NCI-H2107 treated with DMSO at 0.1 percent for 48 hours (cell line): ENCODE measurements around the gene NSMCE1.
"Not testable (repeated sequence)": the region's sequence is repeated elsewhere in the genome, so short reads cannot be mapped to it uniquely, and the experiment has no call there.

Source experiments
- DNase-seq: peaks from one replicate; lab custom pipeline; 2025; ENCODE audit not compliant: unreplicated experiment; lab: John Stamatoyannopoulos, UW

Gene NSMCE1

DNA sequence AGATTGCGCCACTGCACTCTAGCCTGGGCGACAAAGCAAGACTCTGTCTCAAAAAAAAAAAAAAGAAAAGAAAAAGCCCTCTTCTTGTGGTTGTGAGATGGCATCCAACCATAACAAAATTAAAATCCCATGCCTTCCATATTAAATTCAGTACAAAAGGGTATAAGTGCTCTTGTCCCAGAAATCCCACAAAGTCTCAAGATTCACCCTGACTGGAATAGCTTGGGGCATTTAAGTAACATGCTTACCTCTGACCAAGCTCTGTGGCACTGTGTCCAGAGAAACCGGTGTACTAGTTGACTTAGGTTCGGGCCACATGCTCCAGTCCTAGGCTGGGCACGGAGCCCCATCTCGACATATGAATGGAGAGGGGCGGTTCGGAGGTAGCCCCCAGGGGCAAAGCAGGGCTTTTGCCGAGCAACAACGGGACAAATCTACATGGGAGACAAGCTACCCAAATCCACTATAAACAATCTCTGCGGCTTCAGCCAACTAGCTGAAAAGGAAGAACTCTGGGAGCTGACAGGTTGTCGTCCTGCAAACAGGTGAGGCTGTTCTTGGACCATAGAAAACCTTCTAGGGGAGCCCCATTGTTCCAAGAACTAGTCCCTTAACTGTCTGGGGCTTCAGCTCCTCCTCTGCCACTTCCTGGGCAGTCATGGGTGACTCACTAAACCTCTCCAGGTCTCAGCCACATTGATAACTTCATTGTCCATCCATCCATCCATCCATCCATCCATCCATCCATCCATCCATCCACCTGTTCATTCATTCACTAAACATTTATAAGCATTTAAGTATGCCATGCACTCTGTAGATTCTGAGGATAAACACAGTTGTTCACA lies 34.9 kb upstream of the NSMCE1 start:
- DNase-seq = no peak

DNA sequence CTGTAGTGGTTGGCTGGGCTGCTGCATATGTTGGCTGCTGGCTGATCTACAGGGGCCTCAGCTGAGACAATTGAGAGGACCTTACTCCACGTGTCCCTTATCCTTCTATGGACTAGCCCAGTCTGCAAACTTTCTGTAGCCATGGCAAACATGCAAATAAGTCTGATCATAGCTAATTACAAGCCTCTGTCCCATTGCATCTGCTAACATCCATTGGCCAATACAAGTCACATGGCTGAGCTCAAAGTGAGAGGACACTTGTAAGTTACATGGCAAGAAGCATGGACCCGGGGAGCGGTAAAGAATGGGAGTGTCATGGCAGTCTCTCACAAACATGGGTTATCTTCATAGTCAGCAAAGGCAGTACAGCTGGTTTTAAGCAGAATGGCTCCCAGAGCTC lies 33.6 kb upstream of the NSMCE1 start:
- no peak for DNase-seq

GRCh38 chr16:27301236-27301861 lies 32.8 kb upstream of the NSMCE1 start:
- no peak for DNase-seq

DNA sequence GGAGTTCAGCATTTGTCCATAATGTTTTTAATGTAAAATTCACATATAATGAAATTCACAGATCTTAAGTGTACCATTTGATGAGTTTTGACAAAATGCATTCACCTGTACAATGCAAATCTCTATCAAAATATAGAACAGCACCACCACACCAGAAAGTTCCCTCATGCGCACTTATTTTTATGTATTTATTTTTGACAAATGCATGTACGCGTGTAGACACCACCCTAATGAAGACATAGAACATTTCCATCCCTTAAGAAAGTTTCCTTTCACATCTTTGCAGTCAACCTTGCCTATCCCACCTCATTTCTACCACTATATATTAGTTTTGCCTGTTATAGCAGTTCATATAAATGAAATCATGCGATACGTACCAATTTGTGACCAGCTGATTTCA lies 29.6 kb upstream of the NSMCE1 start:
- DNase-seq = no peak

DNA sequence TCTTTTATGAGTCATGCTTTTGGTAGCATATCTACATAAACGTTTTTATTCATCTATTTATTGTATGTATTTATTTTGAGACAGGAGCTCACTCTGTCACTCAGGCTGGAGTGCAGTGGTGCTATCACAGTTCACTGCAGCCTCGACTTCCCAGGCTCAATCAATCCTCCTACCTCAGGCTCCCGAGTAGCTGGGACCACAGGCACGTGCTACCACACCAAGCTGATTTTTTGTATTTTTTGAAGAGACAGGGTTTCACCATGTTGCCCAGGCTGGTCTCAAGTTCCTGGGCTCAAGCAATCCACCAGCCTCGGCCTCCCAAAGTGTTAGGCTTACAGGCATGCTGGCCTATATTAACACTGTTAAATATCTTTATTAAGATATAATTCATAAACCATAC lies 24.8 kb upstream of the NSMCE1 start:
- DNase-seq = no peak

- DNase-seq = no peak
These were observed 23.2 kb upstream of the NSMCE1 start for GRCh38 chr16:27291722-27292240.

GRCh38 chr16:27291106-27291505 lies 22.5 kb upstream of the NSMCE1 start:
- DNase-seq = no peak

- no peak for DNase-seq
These were observed 22.0 kb upstream of the NSMCE1 start for GRCh38 chr16:27290562-27290961.

DNA sequence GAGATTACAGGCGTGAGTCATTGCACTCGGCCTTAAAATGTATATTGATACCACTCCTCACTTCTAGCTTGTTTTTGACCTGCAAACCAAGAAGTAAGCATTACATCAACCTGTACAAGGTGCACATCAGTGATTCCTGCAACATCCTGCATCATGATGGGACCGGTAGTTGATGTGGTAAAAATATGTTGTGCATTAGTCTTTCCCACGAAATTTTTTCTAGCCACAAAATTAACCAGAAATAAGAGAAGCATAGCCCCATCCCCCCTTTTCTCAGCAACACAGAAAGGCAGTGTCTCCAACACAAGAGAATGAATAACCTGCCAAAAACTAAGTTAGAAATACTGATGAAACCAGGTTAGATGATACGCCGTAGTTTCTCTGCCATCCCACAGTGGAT lies 21.1 kb upstream of the NSMCE1 start:
- DNase-seq = no peak

- not testable (repeated sequence) for DNase-seq
These were observed 19.7 kb upstream of the NSMCE1 start for GRCh38 chr16:27288313-27288712.

DNA sequence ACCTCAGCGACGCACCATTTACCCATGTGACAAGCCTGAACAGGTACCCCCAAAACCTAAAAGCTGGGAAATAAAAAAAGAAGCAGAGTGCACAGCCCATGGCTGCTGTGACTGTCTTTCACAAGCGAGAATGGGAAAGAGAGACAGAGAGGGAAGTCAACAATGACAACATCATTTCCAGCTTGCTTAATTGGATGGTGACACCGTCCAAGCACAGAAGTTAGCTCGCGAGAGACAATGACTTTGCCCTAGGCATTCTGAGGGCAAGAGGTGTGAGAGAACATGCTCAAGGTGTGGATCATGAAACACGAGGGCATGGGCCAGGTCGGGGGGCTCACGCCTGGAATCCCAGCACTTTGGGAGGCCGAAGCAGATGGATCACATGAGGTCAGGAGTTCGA lies 19.3 kb upstream of the NSMCE1 start:
- no peak for DNase-seq

- no peak for DNase-seq
These were observed 18.7 kb upstream of the NSMCE1 start for GRCh38 chr16:27287051-27287811.

- no peak for DNase-seq
These were observed 17.9 kb upstream of the NSMCE1 start for GRCh38 chr16:27286451-27286850.

DNA sequence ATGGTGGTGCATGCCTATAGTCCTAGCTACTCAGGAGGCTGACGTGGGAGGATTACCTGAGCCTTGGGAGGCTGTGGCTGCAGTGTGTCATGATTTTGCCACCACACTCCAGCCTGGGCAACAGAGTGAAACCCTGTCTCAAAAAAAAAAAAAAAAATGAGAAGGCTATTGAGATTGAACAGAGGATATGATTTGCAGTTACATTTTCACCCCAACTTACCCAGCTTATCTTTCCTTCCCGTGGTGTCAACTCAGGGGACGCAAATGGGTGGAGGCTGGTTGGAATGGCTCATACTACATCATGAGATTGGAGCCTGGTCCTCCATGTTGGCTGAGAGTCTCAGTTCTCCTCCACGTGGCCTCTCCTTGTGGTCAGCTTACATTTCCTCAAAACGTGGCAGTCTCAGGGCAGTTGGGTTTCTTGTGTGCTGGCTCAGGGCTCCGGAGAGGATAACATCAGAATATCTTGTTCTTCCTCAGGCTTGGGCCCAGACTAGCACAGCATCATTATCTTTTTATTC lies 17.2 kb upstream of the NSMCE1 start:
- DNase-seq = no peak

DNA sequence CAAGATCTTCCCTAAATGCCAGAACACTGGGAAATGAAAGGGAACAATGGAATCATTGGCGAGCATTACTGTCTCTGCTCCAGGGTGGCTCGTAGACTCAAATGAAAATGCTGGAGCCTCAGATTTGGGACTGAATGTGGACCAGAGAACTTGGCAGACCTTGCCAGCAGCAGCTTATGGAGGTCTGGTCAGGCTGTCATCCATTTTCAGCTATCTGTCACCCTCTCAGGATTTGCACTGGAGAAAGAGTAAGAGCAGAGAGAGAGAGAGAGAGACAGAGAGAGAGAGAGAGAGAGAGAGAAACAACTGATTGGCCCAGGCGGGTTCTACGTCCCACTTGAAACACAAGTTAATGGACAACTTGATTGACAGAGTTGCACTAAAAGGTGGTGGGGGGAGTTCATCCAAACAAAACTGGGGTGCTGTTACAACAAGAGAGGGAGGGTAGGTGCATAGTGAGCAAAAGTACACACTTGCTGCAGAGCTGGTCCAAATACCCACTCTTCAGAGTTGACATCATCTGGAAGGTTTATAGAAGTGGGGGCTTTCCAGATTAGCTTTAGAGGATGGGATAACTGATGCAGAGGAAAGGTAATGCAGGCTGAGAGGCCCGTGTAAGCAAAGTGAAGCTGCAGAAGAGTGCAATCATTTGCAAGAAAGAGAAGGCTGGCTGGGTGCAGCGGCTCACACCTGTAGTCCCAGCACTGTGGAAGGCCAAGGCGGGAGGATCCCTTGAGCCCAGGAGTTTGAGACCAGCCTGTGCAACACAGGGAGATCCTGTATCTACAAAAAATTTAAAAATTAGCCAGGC lies 16.5 kb upstream of the NSMCE1 start:
- no peak for DNase-seq

DNA sequence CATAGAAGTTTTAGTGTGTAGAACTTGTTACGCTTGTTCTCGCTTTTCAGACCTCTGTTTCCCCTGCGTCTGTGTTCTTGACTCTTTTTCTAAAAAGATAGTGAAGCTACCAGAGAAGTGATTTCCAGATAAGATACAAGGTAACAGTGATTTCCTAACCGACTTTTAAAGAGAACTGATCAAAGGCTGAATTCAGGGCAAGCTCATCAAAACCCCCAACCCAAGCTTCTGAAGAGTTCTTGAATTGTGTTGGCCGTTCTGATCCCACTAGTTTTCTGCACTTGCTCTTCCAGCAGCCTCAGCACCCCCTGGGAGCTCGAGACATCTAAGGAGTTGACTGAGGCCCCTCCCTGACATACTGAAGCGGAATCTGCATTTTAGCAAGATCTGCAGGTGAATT lies 12.7 kb upstream of the NSMCE1 start:
- no peak for DNase-seq

DNA sequence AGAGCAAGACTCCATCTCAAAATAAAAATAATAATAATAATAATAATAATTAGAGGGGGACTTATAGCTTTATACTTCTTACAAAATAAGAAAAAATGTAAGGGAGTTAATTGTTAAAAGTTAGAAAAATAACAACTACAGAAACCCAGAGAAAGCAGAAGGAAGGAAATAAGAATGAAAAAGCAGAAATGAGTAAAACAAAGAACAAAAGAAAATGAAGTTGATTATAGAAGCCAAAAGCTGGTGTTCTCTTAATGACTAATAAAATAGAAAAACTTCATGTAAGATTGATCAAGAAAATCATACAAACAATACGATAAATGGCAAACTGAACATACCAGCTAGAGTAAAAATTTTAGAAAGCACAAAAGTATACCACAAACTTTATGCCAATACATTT lies 6.8 kb upstream of the NSMCE1 start:
- no peak for DNase-seq

DNA sequence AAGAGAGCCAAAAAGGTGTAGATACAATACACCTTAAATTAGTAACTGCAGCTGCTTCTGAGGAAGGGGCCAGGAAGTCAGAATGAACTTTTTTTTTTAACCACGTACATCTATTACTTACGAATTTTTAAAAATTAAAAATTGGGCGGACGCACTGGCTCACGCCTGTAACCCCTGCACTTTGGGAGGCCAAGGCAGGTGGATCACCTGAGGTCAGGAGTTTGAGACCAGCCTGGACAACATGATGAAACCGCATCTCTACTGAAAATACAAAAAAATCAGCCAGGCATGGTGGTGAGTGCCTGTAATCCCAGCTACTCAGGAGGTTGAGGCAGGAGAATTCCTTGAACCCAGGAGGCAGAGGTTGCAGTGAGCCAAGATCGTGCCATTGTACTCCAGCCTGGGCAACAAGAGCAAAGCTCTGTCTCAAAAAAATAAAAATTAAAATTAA lies 5.9 kb upstream of the NSMCE1 start:
- not testable (repeated sequence) for DNase-seq

DNA sequence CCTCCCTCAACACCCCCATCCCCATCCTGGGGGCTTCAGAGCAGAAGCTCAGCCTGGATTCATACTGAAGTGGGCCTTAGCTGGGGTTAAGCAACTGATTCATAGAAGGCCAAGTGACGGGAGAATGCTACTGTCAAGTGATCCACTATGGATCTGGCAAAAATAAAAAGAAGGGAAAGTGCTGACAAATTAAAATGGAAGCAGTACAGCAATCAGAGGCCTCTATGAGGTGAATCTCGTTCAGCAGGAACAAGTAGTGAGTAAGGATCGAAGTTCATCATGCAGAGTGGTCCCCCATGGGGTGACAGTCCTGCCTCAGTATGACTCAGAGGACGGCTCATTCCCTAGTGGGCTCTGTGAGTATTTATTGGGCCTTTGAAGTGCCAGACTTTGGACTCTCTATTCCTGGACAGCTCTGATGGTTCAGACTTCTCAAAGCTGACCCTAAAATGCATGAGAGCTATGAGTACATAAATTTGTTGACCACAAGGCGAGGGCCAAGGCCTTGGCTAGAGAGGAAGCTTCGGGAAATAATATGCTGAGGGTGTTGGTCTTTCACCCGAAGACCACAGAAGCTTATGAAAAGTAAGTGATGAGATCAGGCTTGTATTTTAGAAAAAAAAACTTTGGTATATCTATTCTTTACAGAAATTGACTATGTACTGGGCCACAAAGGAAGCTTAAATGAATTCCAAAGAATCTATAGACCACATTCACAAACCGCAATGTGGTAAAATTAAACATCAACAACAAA lies 5.3 kb upstream of the NSMCE1 start:
- DNase-seq = no peak

DNA sequence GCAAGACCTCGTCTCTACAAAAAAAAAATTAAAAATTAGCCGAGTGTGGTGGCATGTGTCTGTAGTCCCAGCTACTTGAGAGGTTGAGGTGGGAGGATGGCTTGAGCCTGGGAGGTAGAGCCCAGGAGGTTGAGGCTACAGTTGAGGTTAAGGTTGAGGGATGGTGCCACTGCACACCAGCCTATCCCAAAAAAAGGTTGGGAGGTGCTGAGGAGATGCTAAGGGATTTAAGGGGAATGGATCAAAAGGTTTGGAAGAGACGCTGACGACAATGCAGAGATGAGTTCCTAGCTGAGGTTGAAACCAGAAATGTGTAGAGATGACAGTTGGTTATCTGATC lies 4.7 kb upstream of the NSMCE1 start:
- DNase-seq = no peak
